GM19240 (cell line): ENCODE measurements around the gene GDPD4.
"Not testable (repeated sequence)": the region's sequence is repeated elsewhere in the genome, so short reads cannot be mapped to it uniquely, and the experiment has no call there.

Experiments
- DNase-seq: peaks from one replicate; pipeline ENCODE4 v3.0.0; 2011; ENCODE audit warnings: low spot score; ENCODE audit not compliant: insufficient read length

Gene GDPD4

GRCh38 chr11:77301510-77301909, at the start of gene GDPD4:
TSS of gene GDPD4 (minus strand) at chr11:77301686. CDS start at chr11:77285137, 16,549 bp downstream.
- DNase-seq, result no peak

- no peak for DNase-seq
Observed at GRCh38 chr11:77347948-77348347, 46.5 kb upstream of the GDPD4 start.

GRCh38 chr11:77346906-77347603, 45.6 kb upstream of the GDPD4 start:
- DNase-seq, result no peak

- no peak for DNase-seq
Observed at GRCh38 chr11:77345621-77346020, 44.1 kb upstream of the GDPD4 start.

GRCh38 chr11:77340501-77340900, 39.0 kb upstream of the GDPD4 start:
- DNase-seq, result no peak

- DNase-seq, result no peak
Observed at GRCh38 chr11:77332259-77332658, 30.8 kb upstream of the GDPD4 start.

GRCh38 chr11:77325159-77325558, 23.7 kb upstream of the GDPD4 start:
- no peak for DNase-seq

GRCh38 chr11:77324508-77324907, 23.0 kb upstream of the GDPD4 start:
- no peak for DNase-seq

- DNase-seq, result no peak
Observed at GRCh38 chr11:77322926-77323590, 21.6 kb upstream of the GDPD4 start.

GRCh38 chr11:77322506-77322905, 21.0 kb upstream of the GDPD4 start:
- DNase-seq, result no peak

GRCh38 chr11:77320351-77320750, 18.9 kb upstream of the GDPD4 start:
- no peak for DNase-seq

- DNase-seq, result no peak
Observed at GRCh38 chr11:77318600-77318999, 17.1 kb upstream of the GDPD4 start.

- DNase-seq, result no peak
Observed at GRCh38 chr11:77316733-77317342, 15.4 kb upstream of the GDPD4 start.

GRCh38 chr11:77312107-77312506, 10.6 kb upstream of the GDPD4 start:
- DNase-seq, result no peak

GRCh38 chr11:77311701-77312100, 10.2 kb upstream of the GDPD4 start:
- no peak for DNase-seq

GRCh38 chr11:77310721-77311120, 9.2 kb upstream of the GDPD4 start:
- no peak for DNase-seq

GRCh38 chr11:77309401-77310085, 8.1 kb upstream of the GDPD4 start:
- DNase-seq, result no peak

- no peak for DNase-seq
Observed at GRCh38 chr11:77308838-77309237, 7.4 kb upstream of the GDPD4 start.

- no peak for DNase-seq
Observed at GRCh38 chr11:77303328-77303727, 1.8 kb upstream of the GDPD4 start.

GRCh38 chr11:77302752-77303151, 1.3 kb upstream of the GDPD4 start:
- DNase-seq, result no peak

GRCh38 chr11:77300695-77301094, 791 bp downstream of the GDPD4 start:
- DNase-seq, result no peak

- not testable (repeated sequence) for DNase-seq
Observed at GRCh38 chr11:77300028-77300427, 1.5 kb downstream of the GDPD4 start.
